VCaP (cell line): ENCODE data around the gene MAP4K4.

ENCODE experiments used
- H3K27ac ChIP-seq: fragments of 450-650 bp; 2 replicates; pipeline ENCODE4 v1.5.1; 2017
- TF ChIP-seq, protein P1 (sequence below): fragments of 450-650 bp; conservative IDR thresholded peaks from 2 replicates; pipeline ENCODE4 v1.5.1; 2017; ENCODE audit warnings: mild to moderate bottlenecking, moderate library complexity

The MAP4K4 gene

DNA sequence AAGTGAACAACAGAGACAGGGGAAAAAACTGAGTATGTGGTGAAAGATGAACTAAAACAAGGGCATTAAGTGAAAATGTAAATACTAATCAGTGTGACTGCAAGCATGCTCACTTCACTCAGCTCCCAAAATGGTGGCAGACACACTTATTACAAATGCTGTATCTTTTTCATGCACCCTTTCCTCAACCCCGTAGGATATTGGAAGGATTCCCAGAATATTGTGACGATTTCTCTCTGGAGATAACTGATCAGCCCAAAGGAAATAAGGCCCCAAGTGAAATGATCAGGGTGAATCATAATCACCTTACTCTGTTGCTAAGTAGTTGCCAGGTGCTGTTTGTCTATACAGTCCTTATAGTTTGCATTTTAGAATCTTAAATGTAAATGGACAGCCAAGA, 155.3 kb downstream of the MAP4K4 start:
- TF ChIP-seq, protein P1, sequence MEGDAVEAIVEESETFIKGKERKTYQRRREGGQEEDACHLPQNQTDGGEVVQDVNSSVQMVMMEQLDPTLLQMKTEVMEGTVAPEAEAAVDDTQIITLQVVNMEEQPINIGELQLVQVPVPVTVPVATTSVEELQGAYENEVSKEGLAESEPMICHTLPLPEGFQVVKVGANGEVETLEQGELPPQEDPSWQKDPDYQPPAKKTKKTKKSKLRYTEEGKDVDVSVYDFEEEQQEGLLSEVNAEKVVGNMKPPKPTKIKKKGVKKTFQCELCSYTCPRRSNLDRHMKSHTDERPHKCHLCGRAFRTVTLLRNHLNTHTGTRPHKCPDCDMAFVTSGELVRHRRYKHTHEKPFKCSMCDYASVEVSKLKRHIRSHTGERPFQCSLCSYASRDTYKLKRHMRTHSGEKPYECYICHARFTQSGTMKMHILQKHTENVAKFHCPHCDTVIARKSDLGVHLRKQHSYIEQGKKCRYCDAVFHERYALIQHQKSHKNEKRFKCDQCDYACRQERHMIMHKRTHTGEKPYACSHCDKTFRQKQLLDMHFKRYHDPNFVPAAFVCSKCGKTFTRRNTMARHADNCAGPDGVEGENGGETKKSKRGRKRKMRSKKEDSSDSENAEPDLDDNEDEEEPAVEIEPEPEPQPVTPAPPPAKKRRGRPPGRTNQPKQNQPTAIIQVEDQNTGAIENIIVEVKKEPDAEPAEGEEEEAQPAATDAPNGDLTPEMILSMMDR: no peak
- peak overlapping the region; percentile 91 for H3K27ac ChIP-seq

DNA sequence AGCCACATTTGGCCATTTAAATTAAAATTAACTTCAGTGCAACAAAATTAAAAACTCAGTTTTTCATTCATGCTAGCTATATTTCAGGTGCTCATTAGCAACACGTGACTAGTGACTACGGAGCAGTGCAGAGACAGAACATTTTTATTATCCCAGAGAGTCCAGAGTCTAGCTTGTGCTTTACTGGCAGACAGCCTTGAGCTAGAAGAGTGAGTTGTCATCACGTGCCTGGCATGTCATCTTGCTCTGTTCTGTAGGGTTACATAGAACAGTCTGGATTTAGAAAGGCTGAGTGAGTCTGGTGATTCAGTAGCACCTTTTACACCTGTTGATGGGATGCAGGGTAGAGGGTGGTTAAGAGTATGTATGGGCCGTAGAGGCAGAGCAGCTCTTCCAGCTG, 157.4 kb downstream of the MAP4K4 start:
- no peak overlapping the region for H3K27ac ChIP-seq
- TF ChIP-seq, protein P1: no peak

DNA sequence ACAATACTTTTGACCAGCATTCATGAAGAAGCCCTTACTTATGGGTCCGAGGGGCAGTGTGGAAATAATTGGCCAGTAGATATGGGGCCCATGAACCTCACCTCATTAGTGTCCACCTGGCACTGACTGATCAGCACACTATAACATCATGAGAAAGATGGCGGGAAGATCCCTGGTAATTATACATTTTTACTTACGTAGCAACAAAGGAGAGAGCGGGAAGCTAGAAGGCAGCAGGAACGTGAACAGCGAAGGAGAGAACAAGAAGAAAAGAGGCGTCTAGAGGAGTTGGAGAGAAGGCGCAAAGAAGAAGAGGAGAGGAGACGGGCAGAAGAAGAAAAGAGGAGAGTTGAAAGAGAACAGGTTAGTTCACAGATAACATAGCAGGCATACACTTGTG, 158.3 kb downstream of the MAP4K4 start:
- TF ChIP-seq, protein P1: no peak
- H3K27ac ChIP-seq: no peak overlapping the region

DNA sequence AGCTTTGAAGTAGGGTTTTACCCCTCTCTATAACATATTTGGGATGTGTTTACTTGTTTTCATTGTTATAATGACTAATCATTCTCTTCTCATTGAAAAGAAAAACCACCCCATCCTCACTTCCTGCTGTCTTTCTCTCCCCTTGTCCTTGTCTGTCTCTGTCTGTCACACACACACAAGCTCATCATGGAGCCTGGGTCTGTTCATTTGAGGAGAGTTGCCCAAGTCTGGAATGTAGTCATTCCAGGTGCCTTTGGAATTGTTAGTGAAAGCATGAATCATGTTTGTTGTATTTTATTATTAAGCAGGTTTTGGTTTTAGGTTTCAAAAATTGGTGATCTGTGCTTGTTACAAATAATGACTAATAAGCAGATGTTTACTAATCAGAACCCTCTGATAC, 160.7 kb downstream of the MAP4K4 start:
- TF ChIP-seq, protein P1: no peak
- no peak overlapping the region for H3K27ac ChIP-seq

DNA sequence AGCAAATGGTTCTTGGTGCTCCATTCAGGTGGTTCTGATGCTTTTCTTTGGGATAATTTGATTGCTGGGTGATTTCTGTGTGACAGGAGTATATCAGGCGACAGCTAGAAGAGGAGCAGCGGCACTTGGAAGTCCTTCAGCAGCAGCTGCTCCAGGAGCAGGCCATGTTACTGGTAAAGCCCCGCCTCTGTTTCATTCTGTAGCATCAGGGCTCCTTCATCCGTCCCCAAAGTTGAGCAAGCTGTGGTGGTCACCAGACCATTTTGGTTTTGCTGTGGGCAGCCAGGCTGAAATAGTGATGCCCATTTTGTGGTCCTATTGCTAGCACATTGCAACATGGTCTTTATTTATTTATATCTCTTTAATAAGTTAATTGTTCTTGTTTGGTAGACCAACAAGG, 161.4 kb downstream of the MAP4K4 start:
- H3K27ac ChIP-seq: no peak overlapping the region
- TF ChIP-seq, protein P1: no peak

DNA sequence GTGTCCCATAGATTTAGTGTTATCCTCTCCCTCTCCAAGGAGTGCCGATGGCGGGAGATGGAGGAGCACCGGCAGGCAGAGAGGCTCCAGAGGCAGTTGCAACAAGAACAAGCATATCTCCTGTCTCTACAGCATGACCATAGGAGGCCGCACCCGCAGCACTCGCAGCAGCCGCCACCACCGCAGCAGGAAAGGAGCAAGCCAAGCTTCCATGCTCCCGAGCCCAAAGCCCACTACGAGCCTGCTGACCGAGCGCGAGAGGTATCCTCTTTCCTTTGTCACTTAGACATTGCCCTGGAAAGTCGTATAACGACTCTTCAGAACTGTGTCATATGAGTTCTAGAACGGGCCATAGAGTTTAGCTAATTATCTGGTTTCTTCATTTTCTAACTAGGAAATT, 162.1 kb downstream of the MAP4K4 start:
- H3K27ac ChIP-seq: no peak overlapping the region
- TF ChIP-seq, protein P1: no peak

DNA sequence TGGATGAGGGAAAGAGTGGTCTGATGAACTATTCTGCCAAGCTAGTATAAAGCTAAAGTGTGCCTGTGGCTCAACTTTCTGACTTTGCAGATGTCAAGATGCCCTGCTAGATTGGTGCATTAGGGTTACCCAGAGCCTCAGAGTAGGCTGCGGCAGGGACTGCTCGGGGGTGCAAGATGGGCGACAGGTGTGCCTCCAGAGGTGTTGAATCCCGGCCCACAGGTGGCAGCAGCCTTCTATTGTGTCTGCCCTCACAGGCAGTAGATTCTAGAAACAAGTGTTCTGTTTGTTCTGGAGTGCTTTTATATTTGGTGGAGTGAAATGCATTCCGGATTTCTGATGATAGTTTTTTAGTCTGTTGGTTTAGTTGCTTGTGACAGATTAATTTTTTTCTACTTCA, 162.7 kb downstream of the MAP4K4 start:
- TF ChIP-seq, protein P1: peak; percentile 49
- no peak overlapping the region for H3K27ac ChIP-seq

DNA sequence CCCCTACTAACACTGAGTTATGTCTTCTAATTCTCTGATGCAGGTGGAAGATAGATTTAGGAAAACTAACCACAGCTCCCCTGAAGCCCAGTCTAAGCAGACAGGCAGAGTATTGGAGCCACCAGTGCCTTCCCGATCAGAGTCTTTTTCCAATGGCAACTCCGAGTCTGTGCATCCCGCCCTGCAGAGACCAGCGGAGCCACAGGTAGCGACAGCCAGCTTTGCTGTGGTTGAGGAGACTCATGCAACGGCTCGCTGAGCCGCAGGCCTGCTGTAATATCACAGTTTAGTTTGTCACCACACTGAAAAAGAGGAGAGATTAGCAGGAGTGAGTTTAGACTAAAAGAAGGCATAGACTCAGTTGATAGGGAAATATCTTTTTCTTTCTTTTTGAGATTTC, 163.3 kb downstream of the MAP4K4 start:
- TF ChIP-seq, protein P1: no peak
- H3K27ac ChIP-seq: no peak overlapping the region
